Measurements from ENCODE around the gene ELMO1.

- TF ChIP-seq IKZF5 (CRISPR knock-in tag; IDR thresholded peaks at IDR 0.05) (no peak), STAG1 (CRISPR knock-in tag; IDR thresholded peaks at IDR 0.05) (no peak), ZBTB43 (CRISPR knock-in tag; conservative IDR thresholded peaks at IDR 0.05) (no peak), BATF2 (CRISPR knock-in tag; IDR thresholded peaks at IDR 0.05) (no peak), CTCF (CRISPR knock-in tag; IDR thresholded peaks at IDR 0.05) (no peak), ZNF451 (CRISPR knock-in tag; IDR thresholded peaks at IDR 0.05) (no peak), SAFB2 (CRISPR knock-in tag; IDR thresholded peaks at IDR 0.05; ENCODE audit: borderline replicate concordance, low read depth) (no peak), CHD4 (IDR thresholded peaks at IDR 0.05; ENCODE audit: borderline replicate concordance, low read length) (no peak)
These were observed 295.3 kb downstream of the ELMO1 start for GRCh38 chr7:37153376-37153775.

All from HepG2 (cell line).